Measurements from ENCODE around the gene RUSC2.

Gene RUSC2

GRCh38 chr9:35506359-35506758, 16.4 kb downstream of the RUSC2 start:
- TF ChIP-seq ZNF274 (IDR thresholded peaks at IDR 0.05; ENCODE audit: low read depth, low read length) = no peak
- H3K4me3 ChIP-seq (ENCODE audit: low read length) = no peak overlapping the region

DNA sequence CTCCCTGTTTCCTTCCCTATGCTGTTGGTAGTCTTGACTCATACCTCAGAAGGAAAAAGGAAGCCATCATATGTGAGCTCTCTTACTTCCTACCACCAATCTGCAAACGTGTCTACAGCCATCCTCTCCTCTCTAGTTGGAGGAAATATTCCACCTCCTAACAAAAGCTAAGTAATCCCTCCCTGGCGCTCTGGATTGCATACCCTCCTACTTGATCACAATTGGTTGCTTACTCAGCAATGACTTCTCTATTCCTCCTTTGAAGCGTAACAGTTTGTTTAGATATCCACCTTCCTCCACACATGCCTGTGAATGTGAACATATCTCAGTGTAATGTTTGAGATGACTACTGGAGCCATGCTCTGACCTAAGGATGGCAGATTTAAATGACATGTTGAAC, 18.2 kb downstream of the RUSC2 start:
- no peak overlapping the region for H3K4me3 ChIP-seq (ENCODE audit: low read length)
- no peak for TF ChIP-seq ZNF274 (IDR thresholded peaks at IDR 0.05; ENCODE audit: low read depth, low read length)

- no peak for TF ChIP-seq ZNF274 (IDR thresholded peaks at IDR 0.05; ENCODE audit: low read depth, low read length)
- H3K4me3 ChIP-seq (ENCODE audit: low read length) = no peak overlapping the region
These were observed 20.5 kb downstream of the RUSC2 start for GRCh38 chr9:35510383-35510753.

- H3K4me3 ChIP-seq (ENCODE audit: low read length) = no peak overlapping the region
- TF ChIP-seq ZNF274 (IDR thresholded peaks at IDR 0.05; ENCODE audit: low read depth, low read length) = no peak
These were observed 21.0 kb downstream of the RUSC2 start for GRCh38 chr9:35510754-35511428.

GRCh38 chr9:35511453-35511852, 21.5 kb downstream of the RUSC2 start:
- TF ChIP-seq ZNF274 (IDR thresholded peaks at IDR 0.05; ENCODE audit: low read depth, low read length) = no peak
- no peak overlapping the region for H3K4me3 ChIP-seq (ENCODE audit: low read length)

DNA sequence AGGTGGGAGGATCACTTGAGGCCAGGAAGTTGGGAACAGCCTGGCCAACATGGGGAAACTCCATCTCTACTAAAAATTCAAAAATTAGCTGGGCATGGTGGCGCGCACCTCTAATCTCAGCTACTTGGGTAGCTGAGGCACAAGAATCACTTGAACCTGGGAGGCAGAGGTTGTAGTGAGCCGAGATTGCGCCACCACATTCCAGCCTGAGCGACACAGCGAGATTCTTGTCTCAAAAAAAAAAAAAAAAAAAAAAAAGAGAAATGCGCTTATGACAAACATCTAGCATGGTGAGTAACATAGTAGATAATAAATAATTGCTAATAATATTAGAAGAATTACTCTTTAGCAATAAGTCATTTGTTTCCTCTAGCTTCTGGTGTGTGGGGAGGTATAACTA, 25.9 kb downstream of the RUSC2 start:
- no peak overlapping the region for H3K4me3 ChIP-seq (ENCODE audit: low read length)
- no peak for TF ChIP-seq ZNF274 (IDR thresholded peaks at IDR 0.05; ENCODE audit: low read depth, low read length)

DNA sequence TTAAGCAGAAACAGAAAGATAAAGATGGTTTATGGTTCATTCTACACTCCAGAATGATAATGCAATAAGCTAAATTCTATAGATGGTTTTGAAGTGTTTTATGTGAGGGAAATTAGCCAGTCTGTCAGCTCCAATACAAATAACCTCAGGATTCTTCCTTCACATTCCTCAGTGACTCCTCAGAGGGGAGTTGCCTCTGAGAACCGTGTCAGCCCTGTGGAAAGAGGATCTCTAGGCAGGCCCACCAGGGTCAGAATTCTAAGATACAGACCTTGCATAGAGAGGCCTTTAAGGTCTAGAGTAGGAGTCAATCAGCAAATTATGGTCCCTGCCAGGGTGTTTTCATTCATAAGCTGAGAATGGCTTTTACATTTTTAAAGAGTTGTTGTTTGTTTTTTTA, 26.6 kb downstream of the RUSC2 start:
- H3K4me3 ChIP-seq (ENCODE audit: low read length) = no peak overlapping the region
- no peak for TF ChIP-seq ZNF274 (IDR thresholded peaks at IDR 0.05; ENCODE audit: low read depth, low read length)

GRCh38 chr9:35517131-35517530, 27.2 kb downstream of the RUSC2 start:
- no peak overlapping the region for H3K4me3 ChIP-seq (ENCODE audit: low read length)
- TF ChIP-seq ZNF274 (IDR thresholded peaks at IDR 0.05; ENCODE audit: low read depth, low read length) = no peak

GRCh38 chr9:35517552-35518224, 27.8 kb downstream of the RUSC2 start:
- H3K4me3 ChIP-seq (ENCODE audit: low read length) = no peak overlapping the region
- no peak for TF ChIP-seq ZNF274 (IDR thresholded peaks at IDR 0.05; ENCODE audit: low read depth, low read length)

DNA sequence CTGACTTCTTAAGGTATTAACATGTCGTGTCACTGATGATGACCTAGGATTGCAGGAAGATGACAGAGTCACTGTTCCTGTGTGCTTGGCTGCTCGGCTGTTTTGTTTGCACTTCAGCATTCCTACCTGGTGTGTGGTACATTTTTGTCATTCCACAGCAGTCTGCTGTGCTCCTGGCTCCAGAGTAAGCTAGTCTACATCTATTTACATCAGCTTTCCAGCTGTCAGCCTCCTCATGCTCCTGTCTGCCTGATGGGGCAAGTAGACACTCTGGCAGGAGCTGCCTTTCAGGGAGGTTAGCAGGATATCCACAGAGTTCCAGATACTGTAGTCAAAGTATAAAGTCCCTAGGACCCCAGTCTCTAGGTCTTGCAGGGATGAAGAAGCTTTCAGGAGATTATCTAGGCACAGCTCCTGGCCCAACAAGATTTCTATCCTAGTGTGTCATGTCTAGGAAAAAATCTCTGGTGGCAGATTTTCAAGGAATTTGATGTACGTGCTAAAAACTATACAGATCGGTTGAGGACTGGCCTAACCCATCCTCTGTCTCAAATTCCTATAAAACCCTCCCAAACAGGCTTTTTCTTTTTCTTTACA, 28.4 kb downstream of the RUSC2 start:
- H3K4me3 ChIP-seq (ENCODE audit: low read length) = no peak overlapping the region
- no peak for TF ChIP-seq ZNF274 (IDR thresholded peaks at IDR 0.05; ENCODE audit: low read depth, low read length)

DNA sequence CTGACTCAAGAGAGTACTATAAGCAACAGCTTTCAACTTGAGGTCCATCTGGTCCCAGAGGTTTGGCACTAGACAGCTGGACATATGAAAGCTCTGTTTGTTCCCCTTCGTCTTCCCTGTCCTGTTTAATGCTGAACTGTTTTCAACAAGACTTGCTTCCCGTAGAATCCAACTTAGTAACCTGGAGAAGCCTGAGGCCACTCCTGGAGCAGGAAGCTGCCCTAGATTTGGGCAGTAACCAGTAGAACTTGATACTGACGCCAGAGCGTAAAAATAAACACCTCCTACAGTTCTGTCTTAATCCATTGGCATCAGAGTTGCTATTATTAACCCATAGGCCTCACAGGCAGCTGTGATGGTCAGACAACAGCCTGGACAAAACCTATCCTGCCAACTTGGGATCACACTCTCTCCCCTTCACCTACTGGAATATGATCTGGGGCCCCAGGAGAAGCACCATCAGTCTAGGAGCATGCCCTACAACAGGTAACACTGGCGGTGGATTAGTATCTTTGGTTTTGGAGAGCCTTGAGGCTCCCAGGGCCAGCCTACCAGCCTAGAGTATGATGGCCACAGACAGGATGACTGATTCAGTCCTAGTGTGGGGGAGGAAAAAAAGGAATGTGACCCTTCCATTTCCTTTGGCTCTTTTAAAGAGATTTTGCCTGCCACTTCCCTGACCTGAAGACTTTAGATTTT, 29.2 kb downstream of the RUSC2 start:
- no peak overlapping the region for H3K4me3 ChIP-seq (ENCODE audit: low read length)
- no peak for TF ChIP-seq ZNF274 (IDR thresholded peaks at IDR 0.05; ENCODE audit: low read depth, low read length)

- no peak overlapping the region for H3K4me3 ChIP-seq (ENCODE audit: low read length)
- TF ChIP-seq ZNF274 (IDR thresholded peaks at IDR 0.05; ENCODE audit: low read depth, low read length) = no peak
These were observed 29.9 kb downstream of the RUSC2 start for GRCh38 chr9:35519692-35520363.

GRCh38 chr9:35520364-35520710, 30.4 kb downstream of the RUSC2 start:
- no peak for TF ChIP-seq ZNF274 (IDR thresholded peaks at IDR 0.05; ENCODE audit: low read depth, low read length)

DNA sequence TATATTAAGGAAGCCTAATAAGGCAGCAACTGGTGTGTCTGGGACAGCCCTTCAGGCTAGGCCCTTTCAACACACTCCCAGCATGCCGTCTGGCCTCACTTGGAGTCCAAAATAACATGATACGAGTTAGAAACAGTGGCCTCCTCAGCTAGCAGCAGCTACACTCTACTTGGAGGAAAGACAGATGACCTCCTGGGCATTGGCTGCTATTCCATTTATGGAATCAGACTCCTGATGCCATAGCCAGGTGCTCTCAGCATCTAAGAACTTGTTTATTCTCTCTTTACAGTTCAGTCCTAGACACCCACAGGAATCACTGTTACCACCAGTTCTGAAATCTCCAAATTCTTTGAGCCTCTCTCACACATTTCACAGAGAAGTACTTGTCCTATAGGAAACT, 31.8 kb downstream of the RUSC2 start:
- H3K4me3 ChIP-seq (ENCODE audit: low read length) = no peak overlapping the region
- no peak for TF ChIP-seq ZNF274 (IDR thresholded peaks at IDR 0.05; ENCODE audit: low read depth, low read length)

More at GRCh38 chr9:35520364-35520710, 30.4 kb downstream of the RUSC2 start:
- no peak overlapping the region for H3K4me3 ChIP-seq (ENCODE audit: low read length)
